Mononuclear cell (primary cell): ENCODE results near the gene ABHD10. TPM values are rescaled to one million over a fixed set of nuclear protein-coding genes. Genes with fewer than 3 reads are reported as not detected.

Experiments used
- H3K27me3 ChIP-seq: 2 replicates; pipeline ENCODE4 v1.6.0; 2011; ENCODE audit warnings: low read length, control low read depth; ENCODE audit not compliant: insufficient read depth
- H3K4me1 ChIP-seq: 2 replicates; pipeline ENCODE4 v1.5.1; 2011; ENCODE audit warnings: mild to moderate bottlenecking, low read length, control low read depth; ENCODE audit not compliant: insufficient read depth
- H3K4me3 ChIP-seq: 2 replicates; pipeline ENCODE4 v1.5.1; 2011; ENCODE audit warnings: mild to moderate bottlenecking, low read length, moderate library complexity
- H3K9me3 ChIP-seq: 2 replicates; pipeline ENCODE4 v1.5.1; 2011; ENCODE audit warnings: low read depth, mild to moderate bottlenecking, control low read depth, low read length
- total RNA-seq: library from RNA; depleted of rRNA; stranded (reverse); fragments of >200 nt; gene quantifications from one replicate; pipeline ENCODE4 v1.2.3, GENCODE V29; 2012

The ABHD10 gene
- total RNA-seq, 1 donor: 27.3 TPM

DNA sequence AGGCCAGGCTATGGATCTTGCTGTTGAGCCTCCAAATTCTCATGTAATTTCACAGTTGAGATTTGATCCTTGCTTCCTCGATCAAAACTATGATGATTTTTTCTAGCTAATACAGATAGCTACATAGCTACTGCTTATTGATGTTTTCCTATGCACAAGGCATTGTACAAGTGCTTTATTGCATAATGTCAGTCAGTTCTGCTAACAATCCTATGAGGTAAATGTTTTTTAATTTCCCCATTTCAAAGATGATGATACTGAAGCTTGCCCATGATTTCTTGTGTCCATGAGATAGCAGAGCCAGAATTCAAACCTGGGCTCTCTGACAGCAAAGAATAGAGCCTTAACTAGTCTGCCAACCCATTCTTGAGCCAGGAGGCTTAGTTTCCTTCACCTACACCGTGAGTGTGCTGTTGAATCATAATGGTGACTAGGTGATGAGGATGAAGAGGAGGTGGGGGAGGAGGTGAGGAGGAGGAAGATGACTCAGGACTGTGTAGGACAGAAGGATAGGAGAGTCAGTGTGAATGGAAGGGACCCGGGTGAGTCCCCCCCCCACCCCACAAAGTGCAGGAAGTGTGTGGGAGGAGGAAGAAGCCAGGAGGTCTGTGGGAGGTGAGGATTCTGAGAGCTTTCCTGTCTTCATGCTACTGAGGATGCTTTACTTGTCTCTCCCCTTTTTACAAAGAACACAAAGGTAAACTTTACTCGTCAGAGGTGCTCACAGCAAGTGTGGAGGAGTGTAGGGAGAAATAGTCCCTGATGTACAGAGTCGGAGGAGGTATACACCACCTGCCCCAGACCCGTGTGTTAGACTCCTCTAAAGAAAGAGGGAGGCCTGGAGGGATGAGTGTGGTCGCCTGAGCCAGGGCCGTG is 23.5 kb downstream of the ABHD10 start:
- Histone ChIP-seq H3K27me3 (peaks cover 26% of the 10 kb centered on the region), H3K4me1 (peaks cover 20% of the 10 kb centered on the region), H3K4me3 (no peak overlapping the region), H3K9me3 (no peaks in the 10 kb centered on the region)

DNA sequence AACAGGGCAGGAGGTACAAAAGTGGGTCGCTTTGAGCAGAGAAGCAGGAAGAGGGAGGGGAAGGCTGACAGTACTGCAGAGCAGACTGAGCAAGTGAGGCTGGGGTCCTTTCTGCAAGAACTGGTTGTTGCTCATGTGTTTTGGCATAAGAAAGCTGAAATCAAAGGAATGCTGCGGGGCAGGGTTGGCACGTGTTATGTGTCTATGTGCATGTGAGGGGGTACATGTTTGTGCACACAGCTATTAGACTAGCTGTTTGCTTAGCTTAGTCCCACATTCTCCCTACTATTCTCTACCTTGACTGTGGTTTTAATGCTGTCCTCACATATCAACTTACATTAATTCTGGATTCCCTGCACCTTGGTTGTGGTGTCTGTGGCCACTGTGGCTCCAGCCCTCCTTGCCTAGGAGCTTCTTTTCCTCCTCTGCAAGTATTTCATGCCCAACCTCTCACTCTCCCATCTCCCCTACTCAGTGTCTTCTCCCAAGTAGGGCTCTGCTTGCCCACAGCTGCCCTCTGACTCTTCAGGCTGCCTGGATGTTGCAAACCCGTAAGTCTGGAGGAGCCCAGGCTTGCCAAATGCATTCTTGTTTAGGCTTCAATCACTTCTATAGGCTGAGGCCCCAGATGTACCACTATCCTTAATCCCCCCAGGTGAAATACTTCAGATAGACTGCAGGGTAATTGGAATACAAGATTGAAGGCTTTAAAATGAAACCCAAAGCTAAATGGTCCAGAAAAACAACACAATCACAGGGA is 24.7 kb downstream of the ABHD10 start:
- H3K27me3 ChIP-seq: peaks cover 23% of the 10 kb centered on the region
- no peaks in the 10 kb centered on the region for H3K9me3 ChIP-seq
- H3K4me3 ChIP-seq: no peak overlapping the region
- H3K4me1 ChIP-seq: peaks cover 19% of the 10 kb centered on the region

DNA sequence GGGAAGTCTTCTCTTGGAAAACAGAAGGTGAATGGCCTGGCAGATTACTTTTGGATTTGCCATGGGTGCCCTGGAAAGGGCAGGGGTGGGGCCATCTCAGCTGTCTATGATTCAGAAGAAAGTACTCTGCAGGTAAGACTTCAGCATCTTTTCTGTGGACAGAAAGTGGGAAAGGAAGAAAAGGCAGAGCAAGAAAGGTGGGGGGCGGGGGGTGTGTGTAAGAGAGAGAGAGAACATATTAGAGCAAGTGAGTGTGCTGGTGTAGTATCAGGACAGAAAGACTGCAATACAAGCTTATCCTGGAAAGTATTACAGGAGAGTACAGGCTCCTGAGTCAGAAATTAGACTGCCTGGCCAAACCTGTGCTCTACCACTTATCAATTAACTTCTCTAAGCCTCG is 25.4 kb downstream of the ABHD10 start:
- Histone ChIP-seq H3K9me3 (no peaks in the 10 kb centered on the region), H3K4me3 (no peak overlapping the region), H3K4me1 (peaks cover 12% of the 10 kb centered on the region), H3K27me3 (peaks cover 16% of the 10 kb centered on the region)

DNA sequence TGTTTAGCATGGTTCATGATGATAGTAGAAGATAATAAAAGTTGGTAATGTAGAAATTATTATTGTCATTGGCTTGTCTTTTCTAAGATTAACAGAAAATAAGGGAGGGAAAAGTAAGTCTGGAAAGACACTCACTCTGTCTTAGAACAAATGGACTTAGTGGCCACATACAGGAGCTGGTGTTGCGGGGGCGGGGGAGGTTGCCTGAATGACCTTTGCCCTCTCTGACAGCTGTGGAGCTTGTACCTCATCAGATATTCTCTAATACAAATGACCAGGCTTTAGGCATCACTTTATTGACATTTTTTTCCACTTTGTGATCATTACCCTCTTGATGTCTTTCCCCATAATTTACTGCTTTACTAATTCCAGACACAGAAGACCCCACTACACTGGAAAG is 25.8 kb downstream of the ABHD10 start:
- H3K4me1 ChIP-seq: peaks cover 7% of the 10 kb centered on the region
- no peak overlapping the region for H3K4me3 ChIP-seq
- peaks cover 12% of the 10 kb centered on the region for H3K27me3 ChIP-seq
- H3K9me3 ChIP-seq: no peaks in the 10 kb centered on the region

DNA sequence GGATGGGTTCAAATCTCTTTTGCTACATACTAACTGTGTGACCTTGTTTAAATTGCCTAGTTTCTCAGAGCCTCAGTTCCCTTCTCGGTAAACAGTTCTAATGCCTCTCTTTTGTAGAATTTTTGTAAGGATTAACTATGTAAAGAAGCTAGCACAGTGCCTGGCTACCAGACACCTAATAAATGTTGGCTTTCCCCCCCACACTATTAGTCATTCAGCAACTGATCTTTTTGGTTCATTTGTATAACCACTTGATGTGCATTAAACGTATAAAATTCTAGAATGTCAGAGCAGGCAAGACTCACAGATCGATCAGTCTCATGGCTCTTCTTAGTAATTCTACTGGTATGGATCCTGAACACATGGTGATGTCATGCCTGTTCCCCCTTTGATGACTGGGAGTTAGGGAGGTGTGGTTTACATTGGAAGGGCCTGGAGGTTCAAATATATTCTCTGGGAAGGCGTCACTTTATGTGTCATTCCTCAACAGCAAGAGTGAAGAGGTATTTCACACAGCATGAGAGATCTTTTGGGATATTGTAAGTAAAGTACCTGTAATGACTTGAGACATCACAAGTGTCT is 26.4 kb downstream of the ABHD10 start:
- no peaks in the 10 kb centered on the region for H3K9me3 ChIP-seq
- no peak overlapping the region for H3K4me3 ChIP-seq
- H3K4me1 ChIP-seq: peaks cover 6% of the 10 kb centered on the region
- peaks cover 7% of the 10 kb centered on the region for H3K27me3 ChIP-seq

DNA sequence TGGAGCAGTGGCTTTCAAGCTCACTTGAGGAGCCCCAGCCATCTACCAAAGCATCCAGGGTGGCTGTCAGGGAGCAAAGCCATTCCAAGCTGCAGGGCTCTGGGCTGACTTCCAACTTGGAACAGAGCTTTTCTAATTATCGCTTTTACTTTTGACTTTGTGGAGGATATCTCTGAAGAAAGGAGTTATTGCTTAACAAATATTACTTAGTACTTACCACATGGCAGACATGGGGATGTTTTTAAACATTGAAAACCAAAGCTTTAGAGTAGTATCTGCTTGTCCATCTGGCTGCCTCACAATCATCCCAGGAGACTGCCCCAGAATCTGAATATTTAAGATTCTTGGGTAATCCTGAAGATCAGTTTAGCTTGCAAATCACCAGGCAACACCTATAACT is 28.8 kb downstream of the ABHD10 start:
- Histone ChIP-seq H3K4me1 (peaks cover 2% of the 10 kb centered on the region), H3K9me3 (no peaks in the 10 kb centered on the region), H3K27me3 (no peaks in the 10 kb centered on the region), H3K4me3 (no peak overlapping the region)

DNA sequence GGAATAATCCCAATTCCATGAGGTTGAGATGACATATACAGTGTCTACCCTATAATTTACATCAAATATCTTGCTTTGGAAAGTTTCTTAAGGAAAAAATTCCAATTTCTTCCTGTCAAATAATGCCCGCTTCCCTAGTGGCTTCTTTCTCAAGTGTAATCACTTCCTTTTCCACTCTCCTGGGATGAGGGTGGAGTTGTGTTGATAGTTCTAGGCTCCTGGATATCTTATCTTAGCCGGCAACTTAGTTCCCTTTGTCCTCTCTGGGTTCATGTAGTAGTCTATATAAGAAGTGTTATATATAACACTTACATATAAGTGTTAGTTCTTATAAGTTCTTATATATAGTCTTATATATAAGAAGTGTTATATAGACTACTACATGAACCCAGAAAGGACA is 30.8 kb downstream of the ABHD10 start:
- Histone ChIP-seq H3K9me3 (no peaks in the 10 kb centered on the region), H3K27me3 (no peaks in the 10 kb centered on the region), H3K4me3 (no peak overlapping the region), H3K4me1 (peaks cover 12% of the 10 kb centered on the region)

DNA sequence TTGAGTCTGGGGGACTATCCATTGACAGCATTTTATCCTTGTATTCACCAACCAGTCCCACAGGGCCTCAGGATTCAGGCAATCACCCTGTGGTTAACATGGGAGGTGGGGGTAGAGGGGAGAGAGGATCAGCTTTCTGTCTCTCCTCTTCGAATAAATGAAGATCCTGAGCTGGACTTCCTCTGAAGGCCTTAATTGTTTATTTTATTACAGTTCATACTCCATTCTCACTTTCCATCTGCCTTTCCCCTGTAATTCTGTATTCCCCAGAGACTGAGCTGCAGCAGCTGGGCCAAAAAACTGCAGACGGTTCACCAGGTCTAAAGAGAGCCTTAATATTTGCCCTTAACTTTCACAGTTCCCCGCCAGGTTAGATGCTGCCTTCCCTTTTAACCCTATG is 31.8 kb downstream of the ABHD10 start:
- Histone ChIP-seq H3K4me3 (no peak overlapping the region), H3K9me3 (no peaks in the 10 kb centered on the region), H3K27me3 (no peaks in the 10 kb centered on the region)

DNA sequence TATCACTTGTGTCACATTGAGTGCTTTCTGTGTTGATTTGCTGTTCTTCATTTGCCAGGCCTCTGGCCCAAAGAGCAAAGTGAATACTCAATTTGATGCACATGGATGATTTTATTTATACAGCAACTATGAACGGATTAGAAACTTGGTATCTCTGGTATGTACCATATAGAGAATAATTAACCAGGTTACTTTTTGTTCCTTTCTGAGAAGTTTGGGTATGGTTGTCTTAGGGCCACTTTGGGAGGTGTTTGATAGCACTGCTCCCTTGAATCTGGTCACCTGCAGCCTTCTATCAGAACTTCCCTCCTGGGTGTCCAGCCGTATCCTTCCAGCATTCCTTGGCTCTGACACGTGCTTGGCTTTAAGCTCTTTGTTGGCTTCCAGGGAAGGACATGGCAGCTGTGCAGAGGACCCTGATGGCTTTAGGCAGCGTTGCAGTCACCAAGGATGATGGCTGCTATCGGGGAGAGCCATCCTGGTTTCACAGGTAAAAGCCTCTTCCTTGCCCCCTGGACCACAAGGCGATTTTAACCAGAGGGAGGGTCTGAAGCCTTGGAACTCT is 32.6 kb downstream of the ABHD10 start:
- no peak overlapping the region for H3K4me3 ChIP-seq
- H3K4me1 ChIP-seq: peaks cover 12% of the 10 kb centered on the region
- H3K9me3 ChIP-seq: no peaks in the 10 kb centered on the region
- no peaks in the 10 kb centered on the region for H3K27me3 ChIP-seq

More for the DNA sequence above, 31.8 kb downstream of the ABHD10 start:
- peaks cover 12% of the 10 kb centered on the region for H3K4me1 ChIP-seq

DNA sequence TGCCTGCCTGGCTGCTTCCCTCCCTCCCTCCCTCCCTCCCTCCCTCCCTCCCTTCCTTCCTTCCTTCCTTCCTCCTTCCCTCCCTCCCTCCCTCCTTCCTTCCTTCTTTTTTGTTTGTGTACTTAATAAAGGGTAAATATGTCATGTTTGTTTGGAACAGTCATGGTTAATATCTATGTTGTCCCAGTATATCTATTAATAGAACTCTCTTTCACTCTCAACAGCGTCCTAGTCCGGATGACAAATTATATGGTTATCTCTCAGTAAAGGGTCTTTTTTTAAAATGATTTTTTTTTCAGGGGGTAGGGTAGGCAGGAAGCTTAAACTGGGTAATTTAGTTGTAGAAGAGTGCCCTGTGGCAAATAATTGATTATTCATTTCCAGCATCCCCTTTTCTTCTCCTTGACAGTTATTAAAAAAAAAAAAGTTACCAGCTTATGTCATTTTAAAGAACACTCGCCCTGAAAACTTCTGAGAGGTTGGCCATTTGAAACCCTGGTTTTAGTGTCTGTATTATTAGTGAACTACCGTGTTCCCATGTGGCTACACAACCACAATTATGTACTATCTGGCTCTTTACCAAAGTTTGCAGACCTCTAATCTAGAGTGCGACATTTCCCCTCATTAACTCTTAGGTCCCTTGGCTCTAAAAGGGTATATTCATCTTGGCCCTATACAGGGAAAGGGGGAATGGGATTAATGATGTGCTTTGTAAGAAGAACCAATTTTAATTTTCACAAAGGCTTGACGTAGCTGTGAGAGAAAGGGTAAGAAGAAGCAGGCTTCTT is 33.6 kb downstream of the ABHD10 start:
- Histone ChIP-seq H3K4me3 (no peak overlapping the region), H3K4me1 (peaks cover 12% of the 10 kb centered on the region), H3K27me3 (no peaks in the 10 kb centered on the region), H3K9me3 (no peaks in the 10 kb centered on the region)

DNA sequence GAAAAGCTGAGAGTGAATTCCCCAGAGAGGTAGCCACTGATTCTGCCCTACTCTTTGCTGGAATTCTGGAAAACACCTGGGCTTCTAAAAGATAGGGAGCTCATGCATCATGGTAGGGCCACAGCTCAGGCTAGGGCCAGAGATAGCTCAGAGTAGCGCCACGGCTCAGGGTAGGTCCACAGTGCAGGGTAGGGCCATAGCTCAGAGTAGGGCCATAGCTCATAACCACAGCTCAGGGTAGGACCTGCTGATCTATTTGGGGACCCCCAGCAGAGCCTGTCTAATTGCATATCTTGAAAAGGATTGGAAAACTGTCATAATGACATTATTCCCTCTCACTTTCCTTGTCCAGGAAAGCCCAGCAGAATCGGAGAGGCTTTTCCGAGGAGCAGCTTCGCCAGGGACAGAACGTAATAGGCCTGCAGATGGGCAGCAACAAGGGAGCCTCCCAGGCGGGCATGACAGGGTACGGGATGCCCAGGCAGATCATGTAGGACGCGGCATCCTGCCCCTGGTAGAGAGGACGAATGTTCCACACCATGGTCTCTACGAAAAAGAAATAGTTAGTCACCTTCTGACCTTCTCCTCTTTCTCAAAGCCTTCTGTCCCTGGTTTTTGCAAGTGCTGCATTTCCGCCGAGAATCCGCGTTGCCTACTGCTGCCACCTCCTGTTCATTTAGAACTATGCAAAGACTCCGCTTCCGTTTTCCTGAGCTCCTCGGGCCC is 34.4 kb downstream of the ABHD10 start:
- Histone ChIP-seq H3K4me1 (peaks cover 12% of the 10 kb centered on the region), H3K27me3 (no peaks in the 10 kb centered on the region), H3K4me3 (no peak overlapping the region)

DNA sequence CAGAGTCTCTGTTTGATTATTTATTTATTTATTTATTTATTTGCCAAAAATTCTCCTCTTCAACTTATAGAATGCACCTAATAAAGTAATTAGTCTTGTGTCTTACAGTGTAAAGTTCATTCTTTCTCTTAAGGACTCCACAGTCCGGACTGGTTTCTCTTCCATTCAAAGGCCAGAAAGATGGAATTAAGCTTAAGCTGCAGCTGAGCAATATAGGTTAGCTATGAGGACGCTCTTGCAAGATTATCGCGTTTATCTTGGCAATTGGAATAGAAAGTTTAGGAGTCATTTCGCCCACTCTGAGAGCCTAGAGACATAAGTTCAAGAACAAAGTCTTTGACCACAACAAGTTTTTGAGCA is 34.9 kb downstream of the ABHD10 start:
- no peak overlapping the region for H3K4me3 ChIP-seq
- no peaks in the 10 kb centered on the region for H3K27me3 ChIP-seq
- H3K4me1 ChIP-seq: peaks cover 12% of the 10 kb centered on the region
- no peaks in the 10 kb centered on the region for H3K9me3 ChIP-seq

More for the DNA sequence above, 34.4 kb downstream of the ABHD10 start:
- no peaks in the 10 kb centered on the region for H3K9me3 ChIP-seq

DNA sequence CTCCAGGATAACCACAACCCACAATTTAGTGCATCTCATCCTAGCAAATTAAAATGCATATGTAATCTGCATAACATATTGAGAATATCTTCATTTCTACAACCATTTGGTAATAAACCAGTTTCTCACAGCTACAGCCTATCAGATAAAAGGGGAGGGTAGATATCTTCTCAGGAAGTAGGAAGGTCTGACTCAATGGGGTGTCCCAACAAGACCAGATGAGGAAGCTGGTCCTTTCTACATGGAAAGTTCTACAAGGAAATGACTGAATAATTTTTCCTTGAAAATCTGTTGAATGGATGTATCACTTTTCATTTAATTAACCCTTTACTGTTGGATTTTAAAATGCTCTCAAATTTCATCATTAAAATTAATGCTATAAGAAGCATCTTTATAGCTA is 38.3 kb downstream of the ABHD10 start:
- H3K4me3 ChIP-seq: no peak overlapping the region
- H3K4me1 ChIP-seq: peaks cover 12% of the 10 kb centered on the region
- no peaks in the 10 kb centered on the region for H3K9me3 ChIP-seq
- no peaks in the 10 kb centered on the region for H3K27me3 ChIP-seq

DNA sequence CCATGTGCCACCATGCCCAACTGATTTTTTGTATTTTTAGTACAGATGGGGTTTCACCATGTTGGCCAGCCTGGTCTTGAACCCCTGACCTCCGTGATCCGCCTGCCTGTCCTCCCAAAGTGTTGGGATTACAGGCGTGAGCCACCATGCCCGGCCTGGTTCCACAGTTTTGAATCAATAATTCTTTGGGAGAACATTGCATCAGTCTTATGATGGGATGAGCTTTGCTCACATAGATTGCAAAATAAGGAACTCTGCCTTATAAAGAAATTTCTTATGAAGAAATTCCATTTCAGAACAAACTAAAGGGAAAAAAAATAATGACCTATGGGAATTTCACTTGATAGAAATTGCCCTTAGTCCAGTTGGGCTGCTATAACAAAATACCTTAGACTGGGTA is 39.9 kb downstream of the ABHD10 start:
- no peaks in the 10 kb centered on the region for H3K9me3 ChIP-seq
- no peaks in the 10 kb centered on the region for H3K27me3 ChIP-seq
- H3K4me3 ChIP-seq: no peak overlapping the region
- H3K4me1 ChIP-seq: peaks cover 7% of the 10 kb centered on the region
